ENCODE data around the gene MRLN.
"Not testable (repeated sequence)": the region's sequence is repeated elsewhere in the genome, so short reads cannot be mapped to it uniquely, and the experiment has no call there.

MRLN gene

DNA sequence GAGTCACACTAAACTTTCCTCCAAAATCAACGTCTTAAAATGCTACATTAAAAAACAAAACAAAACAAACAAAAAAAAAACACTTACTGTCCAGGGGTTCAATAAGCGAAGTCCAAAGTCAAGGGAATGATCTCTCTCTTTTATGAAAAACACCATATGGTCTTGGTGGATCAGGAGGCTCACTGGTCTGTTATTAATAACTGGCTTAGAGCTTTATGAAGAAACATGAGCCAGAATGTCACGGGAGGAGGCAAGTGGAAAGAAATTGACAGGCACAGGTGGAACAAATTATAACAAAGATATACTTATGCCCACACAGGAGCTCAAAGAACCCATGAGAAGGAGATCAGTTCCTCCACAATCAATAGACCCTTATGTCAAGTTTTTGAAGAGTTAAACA is at the start of gene MRLN:
Gene MRLN, minus strand, starts transcription at position 189 of the 400 bp plus-strand sequence.
- peak; percentile 95 for FAIRE-seq

DNA sequence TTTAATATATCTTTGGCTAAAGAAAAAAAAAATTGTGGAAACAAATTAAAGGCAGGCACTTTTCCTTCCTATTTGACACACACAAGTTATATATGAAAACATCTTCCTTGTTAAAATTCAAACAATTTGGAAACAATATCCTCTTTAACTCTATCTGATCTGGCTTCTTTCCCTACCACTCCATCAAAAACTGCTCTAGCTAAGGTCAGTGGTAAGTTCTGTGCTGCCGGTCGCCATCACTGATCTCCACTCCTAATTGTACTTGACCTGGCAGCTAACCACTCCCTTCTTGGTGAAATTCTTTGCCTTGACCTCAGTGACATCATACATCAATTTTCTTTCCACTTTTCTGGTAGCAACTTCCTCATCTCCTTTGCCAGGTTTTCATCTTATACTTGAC is 47.9 kb upstream of the MRLN start:
- no peak for FAIRE-seq

DNA sequence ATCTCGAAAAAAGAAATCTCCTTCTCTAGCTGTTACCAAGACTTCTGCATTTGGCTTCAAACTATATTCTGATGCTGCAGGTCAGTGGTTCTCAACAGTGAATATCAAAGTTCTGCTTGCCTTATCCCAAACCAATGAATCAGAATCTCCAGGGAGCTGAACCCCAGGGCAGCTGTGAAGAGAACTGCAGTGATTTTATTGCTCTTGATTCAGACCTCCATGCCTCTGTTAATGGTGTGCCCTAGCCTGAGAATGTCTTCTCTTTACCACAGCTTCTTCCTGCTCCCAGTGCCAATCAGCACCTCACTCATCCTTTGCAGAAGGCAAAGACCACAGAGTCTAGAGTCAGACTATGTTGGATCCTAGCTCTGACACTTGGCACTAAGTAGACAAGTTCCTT is 46.2 kb upstream of the MRLN start:
- FAIRE-seq: no peak

DNA sequence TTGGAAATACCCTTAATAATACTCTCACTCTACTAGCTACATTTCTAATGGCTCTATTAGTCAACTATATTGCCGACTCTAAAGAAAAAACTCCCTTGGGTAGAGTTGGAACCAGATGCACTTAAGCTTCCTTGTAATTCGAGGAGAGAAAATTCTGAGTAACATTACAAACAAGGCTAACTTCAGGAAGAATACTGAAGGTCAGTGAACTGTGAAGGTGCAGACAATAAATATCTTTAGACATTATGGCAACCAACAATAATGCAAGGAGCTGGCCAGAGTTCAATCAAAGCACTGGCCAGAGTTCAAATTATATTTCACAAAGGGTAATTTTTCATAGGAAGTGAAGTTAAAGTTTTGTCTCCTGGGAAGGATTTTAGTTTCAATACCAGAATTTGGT is 40.7 kb upstream of the MRLN start:
- no peak for FAIRE-seq

DNA sequence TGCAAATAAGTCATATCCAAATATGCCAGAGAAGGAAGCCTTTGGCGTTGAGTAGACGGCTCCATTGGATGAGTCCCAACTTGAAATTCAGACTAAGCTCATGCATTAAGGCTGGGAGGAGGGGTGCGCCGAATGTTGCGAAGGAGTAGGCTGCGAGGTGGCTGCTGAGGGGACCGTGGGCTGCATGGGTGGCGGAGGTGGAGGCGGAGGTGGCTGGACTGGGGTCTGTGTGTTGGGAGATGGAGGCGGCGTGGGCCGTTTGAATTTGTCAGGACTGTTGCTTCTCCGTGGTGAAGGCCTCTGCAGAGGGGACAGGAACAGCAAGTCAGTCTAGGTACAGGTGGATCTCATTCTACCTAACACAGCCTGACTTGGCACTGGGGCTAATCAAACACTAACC is 39.6 kb upstream of the MRLN start:
- no peak for FAIRE-seq

DNA sequence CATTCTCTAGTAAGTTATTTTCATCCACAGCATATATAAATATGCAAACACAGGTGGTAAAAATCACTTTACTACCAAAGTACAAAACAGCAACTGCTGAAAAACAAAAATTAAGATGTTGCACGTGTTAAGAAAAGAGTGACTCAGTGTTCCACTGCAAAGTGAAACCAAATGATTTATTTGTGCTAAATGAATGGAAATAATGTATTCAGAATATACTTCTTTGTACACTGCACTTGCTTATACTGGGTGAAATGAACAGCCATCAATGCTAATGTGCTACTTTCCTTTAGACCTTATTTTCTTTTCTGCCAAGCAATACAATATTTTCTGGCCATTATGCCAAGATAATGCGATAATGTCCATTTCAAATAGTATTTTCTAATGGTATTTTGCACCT is 38.3 kb upstream of the MRLN start:
- FAIRE-seq: peak; percentile 86

DNA sequence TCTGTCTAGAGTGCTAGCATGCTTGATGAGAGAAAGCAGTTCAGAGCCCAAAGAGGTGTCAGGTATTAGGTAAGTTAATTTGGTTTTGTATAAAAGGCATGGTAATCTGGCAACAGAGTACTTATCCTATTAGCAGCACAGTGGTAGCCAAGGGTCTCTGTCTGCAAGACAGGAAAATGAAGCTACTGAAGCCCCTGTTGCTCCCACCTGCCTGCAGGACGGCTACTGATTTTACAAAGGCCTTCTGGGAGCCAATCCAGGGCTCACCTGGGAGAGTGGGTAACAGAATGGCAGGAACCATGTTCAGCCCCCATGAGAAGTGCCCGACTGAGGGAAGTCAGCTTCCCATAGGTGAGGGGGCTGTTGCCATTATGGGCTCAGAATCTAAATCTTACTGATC is 36.8 kb upstream of the MRLN start:
- FAIRE-seq: not testable (repeated sequence)

DNA sequence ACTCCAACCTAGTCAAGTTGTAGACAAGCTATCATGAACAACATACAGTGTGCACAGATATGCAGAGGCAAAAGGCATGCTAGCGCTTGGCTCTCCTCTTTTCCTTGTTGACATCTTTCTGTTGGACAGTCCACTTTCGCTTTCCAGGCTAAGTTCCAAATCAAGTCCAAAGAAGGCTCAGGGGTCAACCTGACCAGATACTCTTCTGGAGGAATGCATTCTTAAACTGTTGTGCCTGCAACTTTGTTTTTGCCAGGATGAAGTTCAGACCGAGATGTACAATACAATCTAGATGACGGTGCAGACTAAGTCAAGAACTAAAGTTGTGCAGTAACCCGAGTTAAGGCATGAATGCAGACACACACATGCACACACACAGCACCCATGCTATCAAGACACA is 35.7 kb upstream of the MRLN start:
- not testable (repeated sequence) for FAIRE-seq

DNA sequence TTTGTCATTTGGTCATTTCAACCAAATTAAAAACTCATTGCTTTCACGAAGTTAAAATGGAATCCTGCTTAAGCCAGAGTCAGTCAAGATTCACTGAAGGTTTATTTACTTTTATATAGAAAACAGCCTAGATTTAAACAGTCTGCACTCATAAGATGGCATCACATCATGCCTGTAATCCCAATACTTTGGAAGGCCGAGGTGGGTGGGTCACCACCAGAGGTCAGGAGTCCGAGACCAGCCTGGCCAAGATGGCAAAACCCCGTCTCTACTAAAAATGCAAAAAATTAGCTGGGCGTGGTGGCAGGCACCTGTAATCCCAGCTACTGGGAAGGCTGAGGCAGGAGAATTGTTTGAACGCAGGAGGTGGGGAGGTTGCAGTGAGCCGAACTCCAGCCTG is 33.8 kb upstream of the MRLN start:
- FAIRE-seq: not testable (repeated sequence)

DNA sequence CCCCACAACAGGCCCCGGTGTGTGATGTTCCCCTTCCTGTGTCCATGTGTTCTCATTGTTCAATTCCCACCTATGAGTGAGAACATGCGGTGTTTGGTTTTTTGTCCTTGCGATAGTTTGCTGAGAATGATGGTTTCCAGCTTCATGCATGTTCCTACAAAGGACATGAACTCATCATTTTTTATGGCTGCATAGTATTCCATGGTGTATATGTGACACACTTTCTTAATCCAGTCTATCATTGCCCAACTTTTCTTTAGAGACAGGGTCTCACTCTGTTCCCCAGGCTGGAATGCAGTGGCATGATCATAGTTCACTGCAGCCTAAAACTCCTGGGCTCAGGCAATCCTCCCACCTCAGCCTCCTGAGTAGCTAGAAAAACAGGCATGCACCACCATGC is 32.2 kb upstream of the MRLN start:
- not testable (repeated sequence) for FAIRE-seq

DNA sequence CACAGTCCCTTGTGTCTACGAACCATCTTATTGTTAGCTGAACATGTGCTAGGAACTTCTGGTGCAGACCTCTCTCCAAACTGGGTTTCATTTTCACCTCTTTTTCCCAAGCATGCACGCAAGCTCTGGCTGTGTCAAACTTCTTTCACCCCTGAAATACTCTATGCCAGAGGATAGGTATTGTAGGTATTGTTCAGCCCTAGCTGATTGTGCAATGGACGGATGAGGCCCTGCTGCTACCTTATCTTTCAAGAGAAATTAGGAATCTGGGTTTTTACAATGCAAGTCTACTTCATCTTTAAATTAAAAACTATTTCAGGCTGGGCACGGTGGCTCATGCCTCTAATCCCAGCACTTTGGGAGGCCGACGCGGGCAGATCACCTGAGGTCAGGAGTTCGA is 28.3 kb upstream of the MRLN start:
- no peak for FAIRE-seq

DNA sequence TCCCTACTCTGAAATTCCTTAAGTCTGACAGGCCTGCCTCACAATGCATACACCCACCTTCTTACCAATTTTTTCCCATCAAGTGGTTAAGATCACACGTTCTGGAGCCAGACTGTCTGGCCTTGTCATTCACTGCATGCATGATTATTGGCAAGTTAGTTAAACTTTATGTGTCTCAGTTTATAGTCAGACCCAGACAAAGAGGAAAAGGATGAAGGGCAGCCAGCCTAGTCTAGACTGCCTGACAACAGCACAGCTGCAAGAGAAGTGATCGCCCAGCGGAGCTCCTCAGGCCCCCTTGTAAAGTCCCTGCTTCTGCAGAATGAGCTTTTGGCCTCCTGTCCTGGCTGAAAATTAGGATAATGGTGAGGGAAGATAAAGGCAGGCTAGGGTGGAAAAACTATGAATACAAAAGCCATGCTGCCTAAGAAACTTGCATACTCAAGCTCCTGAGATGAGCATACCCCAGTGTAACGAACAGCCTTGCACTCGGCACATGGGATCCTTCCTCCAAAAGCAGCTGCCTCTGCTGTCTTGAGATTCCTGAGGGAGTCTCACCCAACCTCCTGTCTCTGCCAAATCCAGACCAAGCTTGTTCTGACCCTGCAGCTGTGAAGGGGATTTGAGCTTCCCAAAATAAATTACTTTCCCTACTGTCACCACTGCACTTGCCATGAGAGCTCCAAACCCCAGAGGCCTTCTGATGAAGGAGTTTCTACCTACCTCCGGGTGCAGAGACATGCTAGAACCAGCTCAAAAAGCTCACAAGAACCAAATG is 26.7 kb upstream of the MRLN start:
- FAIRE-seq: no peak

DNA sequence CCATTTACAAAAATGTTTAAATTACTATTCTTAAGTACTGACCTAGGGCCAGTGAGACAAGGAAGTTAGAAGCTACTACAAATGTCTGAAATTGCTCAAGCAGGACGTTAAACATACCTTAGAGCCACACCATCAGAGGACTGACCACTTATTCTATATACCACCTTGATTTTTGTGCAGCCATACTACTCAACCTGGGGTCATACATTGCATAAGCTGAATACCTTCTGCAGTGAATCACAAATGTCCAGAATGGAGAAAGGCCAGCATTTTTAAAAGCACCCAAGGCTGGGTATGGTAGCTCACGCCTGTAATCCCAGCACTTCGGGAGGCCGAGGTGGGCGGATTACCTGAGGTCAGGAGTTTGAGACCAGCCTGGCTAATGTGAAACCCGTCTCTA is 21.2 kb upstream of the MRLN start:
- no peak for FAIRE-seq

DNA sequence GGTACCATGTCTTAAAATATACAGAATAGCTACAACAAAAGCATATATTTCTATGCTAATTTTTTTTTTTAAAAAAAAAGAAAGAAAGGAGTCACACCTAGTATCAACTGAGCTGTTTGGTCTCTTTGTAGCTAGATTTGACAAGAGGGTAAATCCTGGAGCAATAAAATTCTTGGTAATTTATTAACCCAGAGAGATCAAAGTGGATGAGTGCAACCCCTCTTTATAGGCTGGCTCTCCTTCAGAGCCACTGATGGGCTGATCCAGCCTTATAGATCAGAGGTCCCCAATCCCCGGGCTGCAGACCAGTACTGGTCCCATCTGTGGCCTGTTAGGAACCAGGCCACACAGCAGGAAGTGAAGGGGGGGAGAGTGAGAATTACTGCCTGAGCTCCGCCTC is 19.8 kb upstream of the MRLN start:
- FAIRE-seq: no peak

DNA sequence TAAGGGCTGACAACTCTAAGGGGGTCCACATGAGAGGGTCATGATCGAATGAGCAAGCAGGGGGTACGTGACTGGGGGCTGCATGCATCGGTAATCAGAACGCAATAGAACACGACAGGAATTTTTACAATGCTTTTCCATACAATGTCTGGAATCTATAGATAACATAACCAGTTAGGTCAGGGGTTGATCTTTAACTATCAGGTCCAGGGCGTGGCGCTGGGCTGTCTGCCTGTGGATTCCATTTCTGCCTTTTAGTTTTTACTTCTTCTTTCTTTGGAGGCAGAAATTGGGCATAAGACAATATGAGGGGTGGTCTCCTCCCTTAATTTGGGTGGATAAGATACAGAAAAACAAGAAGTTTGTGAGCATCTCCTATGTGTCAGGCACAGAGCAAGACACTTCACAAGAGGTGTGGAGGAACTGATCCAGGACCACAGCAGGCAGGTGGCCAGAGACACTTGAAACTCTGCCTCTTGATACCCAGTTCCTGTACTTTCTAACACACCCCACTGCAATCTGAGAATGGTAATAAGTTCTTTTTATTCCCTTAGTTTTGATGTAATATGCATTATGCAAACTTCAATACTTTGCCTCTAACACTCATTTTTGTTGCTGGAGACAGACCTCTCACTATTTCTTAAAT is 18.0 kb upstream of the MRLN start:
- FAIRE-seq: no peak

DNA sequence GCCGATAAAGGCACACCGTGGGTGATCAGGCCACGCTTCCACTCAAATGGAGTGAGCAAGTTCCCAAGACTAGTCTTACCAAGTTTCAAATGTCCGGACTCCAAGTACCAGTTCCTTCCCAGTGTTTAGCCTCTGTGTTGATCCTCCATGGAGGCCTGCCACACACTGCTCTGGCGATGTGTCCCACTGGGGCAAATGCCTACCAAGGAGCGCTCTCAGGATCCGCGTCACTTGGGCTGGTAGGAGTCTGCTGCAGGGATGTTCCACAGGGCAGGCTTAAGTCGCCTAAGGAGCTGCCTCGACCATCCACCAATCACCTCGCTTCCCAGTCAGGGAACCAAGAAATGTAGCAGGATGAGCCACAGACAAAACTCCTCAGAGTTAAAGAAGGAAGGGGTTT is 17.4 kb upstream of the MRLN start:
- no peak for FAIRE-seq

DNA sequence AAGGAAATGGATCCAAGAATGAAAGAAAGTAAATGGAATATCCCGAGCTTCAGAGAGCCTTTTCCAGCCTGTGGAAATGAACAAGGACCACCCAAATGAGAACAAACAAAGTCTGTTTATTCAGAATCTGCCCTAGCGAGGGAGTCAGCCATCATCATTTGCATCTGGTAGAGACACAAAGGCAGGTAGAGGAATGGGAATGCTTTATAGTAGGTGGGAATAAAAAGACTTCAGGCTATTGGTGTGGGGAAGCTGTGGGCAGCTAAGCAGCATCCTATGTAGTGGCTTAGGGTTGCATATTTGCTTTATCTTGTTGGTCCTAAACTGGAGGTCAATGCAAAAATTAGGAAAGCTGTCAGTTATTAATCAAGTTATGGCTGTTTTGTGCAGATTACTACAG is 9.2 kb upstream of the MRLN start:
- FAIRE-seq: no peak

DNA sequence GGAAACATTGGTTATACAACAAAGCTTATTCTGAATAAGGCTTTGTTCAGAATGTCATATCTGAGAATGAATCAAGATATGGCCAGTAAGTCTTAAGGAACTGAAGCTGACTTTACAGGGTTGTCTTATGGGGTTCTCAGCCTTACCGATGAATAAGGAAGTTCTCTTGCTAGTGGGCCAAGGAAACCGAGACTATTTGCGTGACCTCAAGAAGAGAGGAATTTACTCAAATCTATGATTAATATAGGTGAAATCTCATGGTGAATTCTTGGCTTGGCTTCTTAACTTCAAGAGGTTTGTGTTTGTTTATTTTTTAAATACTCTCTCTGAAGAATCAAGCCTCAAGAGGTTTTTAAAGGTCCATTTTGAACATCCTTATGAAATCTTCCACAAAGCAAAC is 4.7 kb upstream of the MRLN start:
- no peak for FAIRE-seq

DNA sequence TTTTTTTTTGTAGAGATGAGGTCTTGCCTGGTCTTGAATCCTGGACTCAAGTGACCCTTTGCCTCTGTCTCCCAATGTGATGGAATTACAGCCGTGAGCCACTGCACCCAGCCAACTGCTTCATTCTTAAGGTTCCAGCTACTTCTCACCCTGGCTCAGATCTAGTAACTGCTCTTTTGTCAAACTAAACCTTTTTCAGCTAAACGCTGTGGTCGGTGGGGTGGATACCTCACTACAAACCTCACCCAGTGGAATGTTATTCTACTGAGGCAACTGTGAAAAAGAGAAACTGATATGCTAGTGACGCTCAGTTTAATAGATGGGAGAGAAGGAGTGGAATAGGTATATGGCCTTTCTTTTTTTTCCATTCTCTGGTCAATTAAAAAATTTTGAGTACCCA is 1.7 kb upstream of the MRLN start:
- no peak for FAIRE-seq

DNA sequence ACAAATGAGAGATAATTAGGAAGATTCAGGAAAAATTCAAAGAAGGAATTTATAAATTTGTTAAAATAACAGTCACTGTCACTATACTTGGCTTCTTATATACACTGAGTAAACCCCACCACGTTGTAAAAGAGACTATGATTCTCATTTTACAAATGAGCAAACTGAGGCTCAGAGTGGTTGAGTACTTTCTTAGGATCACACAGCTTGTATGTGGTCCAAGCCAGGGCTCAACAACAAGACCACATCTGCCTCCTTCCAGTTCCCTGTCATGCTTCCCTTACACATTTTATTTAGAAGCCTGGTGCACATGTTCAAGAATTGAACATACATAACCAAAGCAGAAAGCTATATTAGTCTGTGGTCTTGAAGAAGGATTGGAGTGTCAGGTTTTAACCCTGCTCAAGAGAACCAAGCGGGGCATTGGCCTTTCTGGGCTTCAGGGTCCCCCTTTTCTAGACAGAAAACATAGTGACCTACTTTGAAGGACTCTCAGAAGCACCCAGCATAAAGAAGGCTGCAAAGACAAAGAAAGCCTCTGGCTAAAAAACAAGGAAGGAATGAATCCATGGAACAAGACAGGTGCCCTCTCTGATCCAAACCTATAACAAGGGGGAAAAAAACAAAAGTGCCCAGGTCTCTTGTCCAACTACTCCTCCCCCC is 846 bp downstream of the MRLN start:
- FAIRE-seq: peak; percentile 38

DNA sequence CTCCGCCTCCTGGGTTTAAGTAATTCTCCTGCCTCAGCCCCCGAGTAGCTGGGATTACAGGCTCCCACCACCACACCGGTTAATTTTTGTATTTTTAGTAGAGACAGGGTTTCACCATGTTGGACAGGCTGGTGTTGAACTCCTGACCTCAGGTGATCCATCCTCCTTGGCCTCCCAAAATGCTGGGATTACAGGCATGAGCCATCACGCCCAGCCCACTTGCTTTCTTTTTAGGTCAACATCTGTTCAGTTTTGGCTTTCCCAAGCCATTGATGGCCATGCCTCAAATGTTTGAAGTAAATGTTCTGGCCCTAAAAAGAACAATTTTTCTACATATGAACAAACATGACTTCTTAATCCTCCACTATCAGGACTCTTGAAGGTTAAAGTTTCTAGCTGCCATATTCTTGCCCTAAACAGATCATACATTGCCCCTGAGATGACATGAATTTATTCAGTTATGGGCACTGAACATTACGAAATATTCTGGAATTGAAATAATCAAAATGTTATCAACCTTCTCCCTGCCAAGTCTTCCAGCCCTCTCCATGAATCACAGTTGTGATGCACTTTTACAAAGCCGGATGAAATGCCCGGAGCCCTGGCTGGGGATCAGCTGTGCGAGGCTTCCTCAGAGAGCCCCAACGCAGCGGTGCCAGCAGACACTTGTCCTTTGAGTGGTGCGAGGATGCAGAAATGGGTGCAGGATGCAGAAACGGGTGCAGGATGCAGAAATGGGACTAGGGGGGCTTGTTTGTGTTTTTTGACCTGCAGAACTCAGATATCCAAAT is 2.9 kb downstream of the MRLN start:
- FAIRE-seq: no peak

DNA sequence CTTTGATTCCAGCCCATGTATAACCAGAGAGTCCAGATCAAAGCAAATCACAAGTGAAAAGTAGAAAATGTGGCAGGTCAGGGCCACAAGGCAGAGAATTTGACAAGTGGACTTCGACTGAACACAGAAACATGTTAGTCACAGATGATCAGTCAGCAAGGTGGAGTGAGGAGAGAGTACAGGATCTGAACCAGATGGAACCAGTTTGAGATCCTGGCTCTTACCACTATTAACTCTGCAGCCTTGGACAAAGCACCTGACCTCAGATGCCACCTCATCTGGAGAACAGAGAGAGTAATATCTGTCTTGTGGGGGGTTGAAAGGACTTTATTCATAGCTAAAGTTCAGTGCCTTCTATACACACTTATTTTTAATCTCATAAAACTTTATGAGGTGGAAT is 4.4 kb downstream of the MRLN start:
- peak; percentile 96 for FAIRE-seq

DNA sequence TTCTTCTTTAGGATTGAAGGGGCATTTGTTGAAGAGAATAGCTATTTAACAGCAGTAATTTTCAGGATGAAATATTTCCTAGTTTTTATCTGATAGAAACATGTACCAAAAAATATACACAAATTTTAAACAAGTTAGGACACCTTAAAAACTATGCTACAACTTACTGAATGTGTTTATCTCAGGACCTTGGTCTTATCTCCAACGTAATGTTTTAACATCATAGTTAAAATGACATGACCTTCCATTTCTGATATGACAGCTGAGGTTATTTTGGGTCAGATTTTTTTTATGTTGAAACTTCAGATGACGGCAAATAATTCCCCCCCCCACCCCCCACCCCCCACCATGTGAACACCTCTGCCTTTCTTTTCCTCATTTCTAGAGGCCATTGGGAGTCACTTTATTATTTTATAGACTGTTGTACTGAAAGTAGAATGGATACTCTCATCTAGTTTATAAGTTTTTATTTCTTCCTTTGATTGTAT is 8.0 kb downstream of the MRLN start:
- peak; percentile 91 for FAIRE-seq

Data from islet of Langerhans (tissue), 1 donor.